Testis (tissue), 2 donors: Measurements from ENCODE around the gene EML4.

ENCODE experiments used
- POLR2A ChIP-seq: fragments of 450-650 bp; IDR thresholded peaks from one replicate; pipeline ENCODE4 v1.6.1; 2017; ENCODE audit warnings: antibody characterized with exemption, mild to moderate bottlenecking, moderate library complexity
- TF ChIP-seq, protein P1 (sequence below), 3 experiments: fragments of 450-650 bp in 2 of 3; fragments of 200-600 bp in 1 of 3; sonication (generic) in 1 of 3; IDR thresholded peaks; one replicate each; pipeline ENCODE4 v1.5.1; 2016 to 2019; ENCODE audit warnings: antibody characterized with exemption in 3 of 3, mild to moderate bottlenecking in 2 of 3, moderate library complexity in 1 of 3

GRCh38 chr2:42170619-42171395 lies 1.7 kb downstream of the EML4 start:
- no peak for TF ChIP-seq POLR2A
- TF ChIP-seq, protein P1, sequence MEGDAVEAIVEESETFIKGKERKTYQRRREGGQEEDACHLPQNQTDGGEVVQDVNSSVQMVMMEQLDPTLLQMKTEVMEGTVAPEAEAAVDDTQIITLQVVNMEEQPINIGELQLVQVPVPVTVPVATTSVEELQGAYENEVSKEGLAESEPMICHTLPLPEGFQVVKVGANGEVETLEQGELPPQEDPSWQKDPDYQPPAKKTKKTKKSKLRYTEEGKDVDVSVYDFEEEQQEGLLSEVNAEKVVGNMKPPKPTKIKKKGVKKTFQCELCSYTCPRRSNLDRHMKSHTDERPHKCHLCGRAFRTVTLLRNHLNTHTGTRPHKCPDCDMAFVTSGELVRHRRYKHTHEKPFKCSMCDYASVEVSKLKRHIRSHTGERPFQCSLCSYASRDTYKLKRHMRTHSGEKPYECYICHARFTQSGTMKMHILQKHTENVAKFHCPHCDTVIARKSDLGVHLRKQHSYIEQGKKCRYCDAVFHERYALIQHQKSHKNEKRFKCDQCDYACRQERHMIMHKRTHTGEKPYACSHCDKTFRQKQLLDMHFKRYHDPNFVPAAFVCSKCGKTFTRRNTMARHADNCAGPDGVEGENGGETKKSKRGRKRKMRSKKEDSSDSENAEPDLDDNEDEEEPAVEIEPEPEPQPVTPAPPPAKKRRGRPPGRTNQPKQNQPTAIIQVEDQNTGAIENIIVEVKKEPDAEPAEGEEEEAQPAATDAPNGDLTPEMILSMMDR (IDR thresholded peaks at IDR 0.05) = no peak
